Pons (tissue), 1 donor: Measurements from ENCODE around the gene MRNIP.
"Not testable (repeated sequence)": the region's sequence is repeated elsewhere in the genome, so short reads cannot be mapped to it uniquely, and the experiment has no call there.

Experiments
- DNase-seq: peaks from one replicate; pipeline ENCODE4 v3.0.0-alpha.2; 2016; ENCODE audit warnings: low spot score

The MRNIP gene

DNA sequence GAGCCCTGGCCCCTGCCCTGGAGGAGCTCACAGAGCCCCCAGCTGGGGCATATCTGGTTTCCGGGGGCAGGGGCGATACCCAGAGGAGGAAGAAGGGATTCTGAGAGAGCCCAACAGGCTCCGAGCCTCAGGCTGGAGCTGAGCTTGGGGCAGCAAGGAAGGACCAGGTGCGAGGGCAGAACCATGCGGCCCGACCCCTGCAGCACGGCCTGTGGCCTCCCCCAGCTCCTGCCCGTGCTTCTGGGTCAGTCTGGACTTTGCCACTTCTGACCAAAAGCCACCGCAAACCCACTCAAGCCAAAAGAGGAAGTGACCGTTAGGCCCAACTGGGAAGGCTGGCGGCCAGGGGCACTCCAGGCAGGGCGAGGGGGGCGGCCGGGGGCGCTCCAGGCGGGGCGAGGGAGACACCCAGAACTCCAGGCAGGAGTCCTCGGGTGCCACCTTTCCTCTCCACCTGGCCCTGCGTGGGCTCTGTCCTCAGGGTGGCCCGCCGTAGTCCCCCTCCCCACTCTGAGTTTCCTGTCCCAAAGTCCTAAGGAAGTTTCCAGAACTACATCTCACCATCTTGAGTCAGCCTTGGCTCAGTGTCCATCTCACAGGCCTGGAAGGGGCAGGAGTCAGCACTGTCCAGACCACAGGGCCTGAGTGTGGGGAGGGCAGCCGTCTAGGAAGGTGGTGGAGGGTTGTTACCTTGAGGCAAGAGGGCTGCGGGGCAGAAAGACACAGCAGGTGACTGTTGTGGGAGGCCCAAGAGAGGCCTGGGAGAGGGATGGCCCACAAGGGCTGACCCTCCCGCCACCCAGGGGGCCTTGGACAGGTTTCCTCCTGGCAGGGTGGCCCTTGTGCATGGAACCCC, 65.8 kb downstream of the MRNIP start:
- DNase-seq: no peak

DNA sequence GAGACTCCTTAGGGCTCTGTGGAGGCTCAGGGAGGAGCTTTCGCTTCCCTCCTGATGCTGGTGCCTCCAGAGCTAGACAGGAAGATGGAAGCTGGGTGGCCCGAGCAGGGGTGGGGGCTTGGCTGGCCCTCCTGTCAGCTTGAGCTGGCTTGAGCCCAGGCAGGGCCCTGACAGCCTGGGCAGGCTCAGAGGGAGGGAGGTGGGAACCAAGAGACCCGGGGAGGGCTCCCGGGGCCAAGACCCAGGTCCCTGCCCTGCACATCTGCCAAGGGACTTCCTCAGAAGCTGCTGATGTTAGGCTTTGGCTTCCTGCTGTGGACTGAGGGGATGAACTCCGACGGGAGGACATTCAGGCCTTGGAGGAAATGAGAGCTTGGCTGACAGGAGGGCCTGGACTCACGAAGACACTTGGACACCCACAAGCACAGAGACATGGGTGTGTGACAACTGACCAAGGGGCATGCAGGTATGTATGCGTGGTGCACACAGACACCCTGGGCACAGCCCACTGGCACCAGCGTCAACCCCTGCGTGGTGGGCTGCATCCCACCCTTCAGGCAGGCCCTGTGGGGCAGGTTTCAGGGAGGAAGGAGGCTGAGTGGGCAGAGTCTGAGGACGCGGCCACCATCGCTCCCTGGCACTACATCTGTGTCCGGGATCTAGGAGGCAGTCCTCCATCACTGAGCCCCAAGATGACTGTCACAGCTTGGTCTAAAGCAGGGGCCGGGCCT, 66.6 kb downstream of the MRNIP start:
- no peak for DNase-seq

DNA sequence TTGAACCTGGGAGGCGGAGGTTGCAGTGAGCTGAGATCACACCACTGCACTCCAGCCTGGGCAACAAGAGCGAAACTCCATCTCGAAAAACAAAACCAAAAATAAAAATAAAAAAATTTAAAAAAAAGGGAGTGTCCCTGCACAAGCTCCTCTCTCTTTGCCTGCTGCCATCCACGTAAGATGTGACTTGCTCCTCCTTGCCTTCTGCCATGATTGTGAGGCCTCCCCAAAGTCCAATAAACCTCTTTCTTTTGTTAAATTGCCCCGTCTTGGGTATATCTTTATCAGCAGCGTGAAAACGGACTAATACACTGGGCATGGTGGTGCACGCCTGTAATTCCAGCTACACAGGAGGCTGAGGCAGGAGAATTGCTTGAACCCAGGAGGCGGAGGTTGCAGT, 69.3 kb downstream of the MRNIP start:
- DNase-seq: not testable (repeated sequence)

DNA sequence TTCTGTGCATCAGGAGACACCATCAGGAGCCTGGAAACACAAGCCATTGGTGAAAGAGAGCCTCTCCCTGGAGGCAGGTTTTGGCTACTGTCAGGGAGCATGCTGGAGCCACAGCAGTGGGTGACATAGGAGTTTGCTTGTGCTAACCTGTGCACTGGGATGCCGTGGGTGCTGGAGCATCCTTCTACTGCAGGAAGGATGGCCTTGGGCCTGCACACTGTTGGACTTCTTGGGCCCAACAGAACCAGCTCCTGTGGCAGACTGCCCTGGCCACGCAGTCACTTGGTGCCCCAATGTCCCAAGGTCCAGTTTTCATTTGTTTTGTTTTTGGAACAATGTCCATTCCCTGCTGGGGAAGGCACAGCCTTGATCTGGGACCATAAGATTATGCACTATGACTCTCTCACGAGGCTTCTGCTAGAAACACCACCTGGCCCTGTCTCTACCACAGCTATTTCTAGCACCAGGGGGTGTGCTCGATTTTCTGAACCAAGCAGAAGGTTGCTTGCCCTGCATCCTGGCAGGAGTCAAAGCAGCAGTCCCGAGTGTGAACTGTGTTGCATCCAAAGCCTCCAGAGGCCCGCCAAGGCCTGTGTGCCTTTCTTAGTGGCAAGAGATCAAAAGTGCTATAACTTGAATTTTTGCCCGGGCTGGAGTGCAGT, 70.3 kb downstream of the MRNIP start:
- DNase-seq: no peak
